Trophoblast cell (in vitro differentiated cells and primary cell): Measurements from ENCODE around the gene HSD3B2.

Experiments
- DNase-seq, 2 donors: peaks; one replicate each; pipeline ENCODE4 v3.0.0-alpha.2; 2016
- H2AFZ ChIP-seq: 2 replicates; pipeline ENCODE4 v1.6.1; 2013; ENCODE audit warnings: low read length, moderate library complexity, mild to moderate bottlenecking; ENCODE audit not compliant: insufficient read depth, poor library complexity
- H2AK5ac ChIP-seq: 2 replicates; pipeline ENCODE4 v1.6.1; 2013; ENCODE audit warnings: mild to moderate bottlenecking, low read length
- H2BK120ac ChIP-seq: 2 replicates; pipeline ENCODE4 v1.6.1; 2013; ENCODE audit warnings: low read length, mild to moderate bottlenecking, moderate library complexity; ENCODE audit not compliant: insufficient read depth, poor library complexity
- H2BK12ac ChIP-seq: 2 replicates; pipeline ENCODE4 v1.6.1; 2013; ENCODE audit warnings: mild to moderate bottlenecking, low read length, moderate library complexity
- H2BK5ac ChIP-seq: 2 replicates; pipeline ENCODE4 v1.6.1; 2013; ENCODE audit warnings: low read length, low read depth, moderate library complexity, mild to moderate bottlenecking; ENCODE audit not compliant: poor library complexity
- H3K14ac ChIP-seq: 2 replicates; pipeline ENCODE4 v1.6.1; 2013; ENCODE audit warnings: mild to moderate bottlenecking, low read length
- H3K18ac ChIP-seq: 2 replicates; pipeline ENCODE4 v1.6.1; 2013; ENCODE audit warnings: mild to moderate bottlenecking, low read length
- H3K23ac ChIP-seq: 2 replicates; pipeline ENCODE4 v1.6.1; 2013; ENCODE audit warnings: low read length
- H3K27ac ChIP-seq: 2 replicates; pipeline ENCODE4 v1.5.1; 2013; ENCODE audit warnings: low read depth, mild to moderate bottlenecking, inconsistent platforms, low read length, moderate library complexity
- H3K27me3 ChIP-seq: 2 replicates; pipeline ENCODE4 v1.6.1; 2013; ENCODE audit warnings: inconsistent platforms, mild to moderate bottlenecking, low read length, moderate library complexity; ENCODE audit not compliant: insufficient read depth
- H3K36me3 ChIP-seq, 2 experiments: 1 replicate in 1 of 2; 2 replicates in 1 of 2; pipeline ENCODE4 v1.6.1; 2013; ENCODE audit warnings: low read length in 2 of 2, mild to moderate bottlenecking in 2 of 2, moderate library complexity in 1 of 2; ENCODE audit not compliant: insufficient read depth in 2 of 2, control insufficient read depth in 1 of 2
- H3K4ac ChIP-seq: 2 replicates; pipeline ENCODE4 v1.6.1; 2013; ENCODE audit warnings: low read depth, mild to moderate bottlenecking, low read length, moderate library complexity
- H3K4me1 ChIP-seq, 2 experiments: 1 replicate in 1 of 2; 2 replicates in 1 of 2; pipeline ENCODE4 v1.6.1; 2013; ENCODE audit warnings: low read length in 2 of 2, mild to moderate bottlenecking in 2 of 2, moderate library complexity in 1 of 2; ENCODE audit not compliant: insufficient read depth in 2 of 2, control insufficient read depth in 1 of 2
- H3K4me2 ChIP-seq: 2 replicates; pipeline ENCODE4 v1.6.1; 2013; ENCODE audit warnings: inconsistent platforms, mild to moderate bottlenecking, low read length, moderate library complexity
- H3K4me3 ChIP-seq: 2 replicates; pipeline ENCODE4 v1.5.1; 2013; ENCODE audit warnings: mild to moderate bottlenecking, low read depth, low read length, inconsistent platforms
- H3K79me1 ChIP-seq: one replicate; pipeline ENCODE4 v1.6.1; 2013; ENCODE audit warnings: low read length
- H3K79me2 ChIP-seq: 2 replicates; pipeline ENCODE4 v1.6.1; 2013; ENCODE audit warnings: low read length, mild to moderate bottlenecking; ENCODE audit not compliant: control insufficient read depth, insufficient read depth, poor library complexity
- H3K9ac ChIP-seq: 2 replicates; pipeline ENCODE4 v1.6.1; 2013; ENCODE audit warnings: mild to moderate bottlenecking, low read length
- H3K9me3 ChIP-seq: 2 replicates; pipeline ENCODE4 v1.6.1; 2013; ENCODE audit warnings: low read depth, mild to moderate bottlenecking, control low read depth, inconsistent platforms, low read length; ENCODE audit not compliant: insufficient read depth
- H4K12ac ChIP-seq: 2 replicates; pipeline ENCODE4 v1.6.1; 2013; ENCODE audit warnings: low read depth, mild to moderate bottlenecking, low read length, moderate library complexity
- H4K8ac ChIP-seq: 2 replicates; pipeline ENCODE4 v1.6.1; 2013; ENCODE audit warnings: low read depth, mild to moderate bottlenecking, low read length, moderate library complexity
- H4K91ac ChIP-seq: one replicate; pipeline ENCODE4 v1.6.1; 2013; ENCODE audit warnings: low read depth, mild to moderate bottlenecking, low read length, moderate library complexity
- WGBS: extraction: QIAGEN DNeasy Blood & Tissue Kit; methylation state at CpG from one replicate; pipeline ENCODE4 v1.1.7; 2013; ENCODE audit warnings: missing lambda C conversion rate; ENCODE audit not compliant: insufficient read length, insufficient coverage; ENCODE audit errors: extremely low coverage; 5-methylcytosine and 5-hydroxymethylcytosine counted together

Gene HSD3B2

DNA sequence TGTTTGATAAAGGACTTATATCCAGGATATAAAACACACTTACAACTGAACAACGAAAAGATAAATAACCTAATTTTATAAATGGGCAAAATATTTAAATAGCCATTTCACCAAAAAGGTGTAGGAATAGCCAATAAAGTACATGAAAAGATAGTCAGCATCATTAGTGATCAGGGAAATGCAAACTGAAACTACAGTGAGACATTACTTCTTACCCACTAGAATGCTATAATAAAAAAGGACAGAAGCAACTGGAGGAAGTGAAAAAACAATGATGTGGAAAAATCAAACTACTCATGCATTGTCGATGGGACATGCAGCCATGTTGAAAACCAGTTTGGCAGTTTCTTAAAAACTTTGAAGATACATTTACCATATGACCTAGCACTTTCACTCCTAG, 48.6 kb downstream of the HSD3B2 start:
- no peak overlapping the region for H3K4me3 ChIP-seq
- H2BK120ac ChIP-seq, result no peak overlapping the region
- H3K27ac ChIP-seq, result no peak overlapping the region
- no peak overlapping the region for H3K23ac ChIP-seq
- H3K9ac ChIP-seq, result no peak overlapping the region
- DNase-seq, result no peak
- no peaks in the 10 kb centered on the region for H3K27me3 ChIP-seq
- H3K4me2 ChIP-seq, result no peak overlapping the region
- no peaks in the 10 kb centered on the region for H3K9me3 ChIP-seq
- H2BK5ac ChIP-seq, result no peak overlapping the region
- H3K4me1 ChIP-seq, result peaks cover 3% of the 10 kb centered on the region in 2 experiments
- no peak overlapping the region for H2AK5ac ChIP-seq
- no peaks in the 10 kb centered on the region for H3K79me2 ChIP-seq
- no peak overlapping the region for H3K18ac ChIP-seq
- no peak overlapping the region for H4K12ac ChIP-seq
- H4K8ac ChIP-seq, result no peak overlapping the region
- no peak overlapping the region for H3K14ac ChIP-seq
- H4K91ac ChIP-seq, result no peak overlapping the region
- no peaks in the 10 kb centered on the region for H3K36me3 ChIP-seq
- WGBS, result no CpG with 5 or more reads among the region's 2 CpGs
- no peak overlapping the region for H3K4ac ChIP-seq
- H2BK12ac ChIP-seq, result no peak overlapping the region
- no peak overlapping the region for H2AFZ ChIP-seq
- H3K79me1 ChIP-seq, result no peaks in the 10 kb centered on the region

DNA sequence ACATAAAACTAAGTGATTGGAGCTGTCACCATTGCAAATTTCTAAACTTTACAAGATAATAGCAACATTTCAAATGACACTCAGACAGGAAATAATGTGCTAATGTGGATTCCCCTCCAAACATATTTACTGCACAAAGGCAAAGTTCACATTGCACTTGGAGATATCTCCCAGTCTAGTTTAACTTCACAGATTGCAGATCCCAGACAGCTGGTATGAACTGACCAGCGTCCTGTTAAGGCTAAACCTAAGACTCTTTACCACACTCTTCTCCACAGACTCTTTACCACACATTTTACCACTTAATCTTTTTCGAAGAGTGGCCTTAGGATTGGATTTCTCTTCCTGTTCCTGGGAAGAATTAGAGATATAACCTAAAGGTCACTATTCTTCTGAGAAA, 51.5 kb downstream of the HSD3B2 start:
- H3K79me2 ChIP-seq, result no peaks in the 10 kb centered on the region
- H2BK12ac ChIP-seq, result no peak overlapping the region
- H4K8ac ChIP-seq, result no peak overlapping the region
- H3K4me2 ChIP-seq, result no peak overlapping the region
- peaks cover 3% of the 10 kb centered on the region in 2 experiments for H3K4me1 ChIP-seq
- H3K14ac ChIP-seq, result no peak overlapping the region
- H3K4ac ChIP-seq, result no peak overlapping the region
- H3K18ac ChIP-seq, result no peak overlapping the region
- H3K4me3 ChIP-seq, result no peak overlapping the region
- H2AK5ac ChIP-seq, result no peak overlapping the region
- no peak overlapping the region for H3K9ac ChIP-seq
- H3K79me1 ChIP-seq, result no peaks in the 10 kb centered on the region
- H3K27me3 ChIP-seq, result no peaks in the 10 kb centered on the region
- H2BK120ac ChIP-seq, result no peak overlapping the region
- WGBS, result no CpG with 5 or more reads among the region's 2 CpGs
- no peaks in the 10 kb centered on the region for H3K36me3 ChIP-seq
- H4K91ac ChIP-seq, result no peak overlapping the region
- no peak overlapping the region for H4K12ac ChIP-seq
- no peak overlapping the region for H2AFZ ChIP-seq
- no peaks in the 10 kb centered on the region for H3K9me3 ChIP-seq
- no peak overlapping the region for H3K27ac ChIP-seq
- DNase-seq, result no peak
- no peak overlapping the region for H2BK5ac ChIP-seq
- no peak overlapping the region for H3K23ac ChIP-seq

DNA sequence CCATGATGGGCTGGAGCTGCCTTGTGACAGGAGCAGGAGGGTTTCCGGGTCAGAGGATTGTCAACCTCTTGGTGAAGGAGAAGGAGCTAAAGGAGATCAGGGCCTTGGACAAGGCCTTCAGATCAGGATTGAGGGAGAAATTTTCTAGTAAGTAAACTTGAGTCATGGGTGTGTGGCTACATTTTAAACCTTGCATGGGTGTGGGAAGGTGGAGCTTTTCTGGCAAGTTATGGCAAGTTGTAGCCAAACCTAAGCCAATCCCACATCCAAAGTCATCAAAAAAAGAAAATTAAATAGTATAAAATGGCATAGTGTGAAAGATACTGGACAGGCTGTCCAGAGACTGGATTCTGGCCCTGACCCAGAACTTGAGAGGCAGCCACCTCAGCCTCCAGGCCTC, 52.3 kb downstream of the HSD3B2 start:
- no peak overlapping the region for H2AK5ac ChIP-seq
- H3K4me2 ChIP-seq, result no peak overlapping the region
- no peak overlapping the region for H3K18ac ChIP-seq
- H3K27ac ChIP-seq, result no peak overlapping the region
- H3K4ac ChIP-seq, result no peak overlapping the region
- H3K27me3 ChIP-seq, result no peaks in the 10 kb centered on the region
- DNase-seq, result no peak
- H2AFZ ChIP-seq, result no peak overlapping the region
- H2BK5ac ChIP-seq, result no peak overlapping the region
- H2BK12ac ChIP-seq, result no peak overlapping the region
- no peak overlapping the region for H4K8ac ChIP-seq
- H4K91ac ChIP-seq, result no peak overlapping the region
- H3K9me3 ChIP-seq, result no peaks in the 10 kb centered on the region
- H4K12ac ChIP-seq, result no peak overlapping the region
- H3K79me1 ChIP-seq, result no peaks in the 10 kb centered on the region
- H3K79me2 ChIP-seq, result no peaks in the 10 kb centered on the region
- no peak overlapping the region for H3K23ac ChIP-seq
- no peak overlapping the region for H3K9ac ChIP-seq
- no peak overlapping the region for H3K4me3 ChIP-seq
- no CpG with 5 or more reads among the region's 1 CpG for WGBS
- peaks cover 3% of the 10 kb centered on the region in 2 experiments for H3K4me1 ChIP-seq
- no peaks in the 10 kb centered on the region for H3K36me3 ChIP-seq
- H3K14ac ChIP-seq, result no peak overlapping the region
- H2BK120ac ChIP-seq, result no peak overlapping the region

DNA sequence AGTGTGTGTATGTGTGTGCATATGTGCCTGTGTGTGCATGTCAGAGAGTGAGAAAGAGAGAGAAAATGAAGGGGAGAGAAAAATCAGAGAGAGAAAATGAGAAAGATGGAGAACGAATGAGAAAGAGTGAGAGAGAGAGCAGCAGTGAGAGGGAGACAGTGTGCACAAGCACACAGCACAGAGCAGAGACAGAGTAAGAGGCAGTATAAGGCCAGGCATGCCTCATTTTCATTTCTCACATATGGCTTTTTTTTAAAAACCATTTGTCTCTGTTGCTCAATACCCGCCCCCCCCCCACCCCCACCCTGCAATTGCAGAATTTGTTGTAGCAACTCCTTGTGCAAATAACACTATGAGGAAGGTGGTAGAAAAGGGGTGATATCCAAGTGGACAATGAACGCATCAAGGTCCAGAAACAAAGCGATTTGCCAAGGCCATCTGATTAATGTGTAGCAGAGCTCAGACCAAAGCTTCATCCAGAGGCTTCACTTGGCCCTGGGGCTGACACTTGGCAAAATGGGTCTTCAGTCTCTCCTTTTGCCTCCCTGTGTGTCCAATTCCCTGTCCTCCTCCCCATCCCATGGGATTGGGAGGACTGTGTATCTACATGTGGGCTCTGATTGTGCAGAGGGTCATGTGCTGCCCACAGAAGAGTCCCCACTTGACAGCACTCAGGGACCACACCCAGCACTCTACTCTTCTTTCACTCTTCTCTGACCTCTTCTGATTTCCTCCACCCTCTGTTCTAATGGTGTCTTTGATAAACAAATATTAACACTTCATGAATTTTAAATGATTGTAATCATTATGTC, 53.1 kb downstream of the HSD3B2 start:
- WGBS, result 100% methylated on average over 1 of the region's 4 CpGs
- no peaks in the 10 kb centered on the region for H3K9me3 ChIP-seq

More for the DNA sequence above, 53.1 kb downstream of the HSD3B2 start:
- Histone ChIP-seq H3K4me2 (no peak overlapping the region), H4K12ac (no peak overlapping the region), H2AFZ (no peak overlapping the region), H3K79me1 (no peaks in the 10 kb centered on the region), H4K8ac (no peak overlapping the region), H3K23ac (no peak overlapping the region), H3K27me3 (no peaks in the 10 kb centered on the region), H3K18ac (no peak overlapping the region), H3K4ac (no peak overlapping the region), H2BK5ac (no peak overlapping the region), H3K14ac (no peak overlapping the region), H4K91ac (no peak overlapping the region), H3K79me2 (no peaks in the 10 kb centered on the region), H2BK120ac (no peak overlapping the region), H3K27ac (no peak overlapping the region), H3K4me3 (no peak overlapping the region), H2AK5ac (no peak overlapping the region), H2BK12ac (no peak overlapping the region), H3K9ac (no peak overlapping the region), H3K4me1 (peaks cover 3% of the 10 kb centered on the region in 2 experiments), H3K36me3 (no peaks in the 10 kb centered on the region)
- no peak for DNase-seq
